22Rv1 (cell line): ENCODE measurements around the gene FGF5.

Experiments
- CTCF ChIP-seq: fragments of 450-650 bp; IDR thresholded peaks from 2 replicates; pipeline ENCODE4 v1.5.1; 2017; ENCODE audit warnings: mild to moderate bottlenecking
- ZFX ChIP-seq: fragments of 450-650 bp; IDR thresholded peaks from 2 replicates; pipeline ENCODE4 v1.6.1; 2017; ENCODE audit warnings: antibody characterized with exemption, borderline replicate concordance

- no peak for TF ChIP-seq CTCF
- no peak for TF ChIP-seq ZFX
Observed at GRCh38 chr4:80308466-80308822, 42.0 kb downstream of the FGF5 start.
